GM23338 (cell line): Measurements from ENCODE around the gene HDAC9. TPM values are rescaled to one million over a fixed set of nuclear protein-coding genes. Genes with fewer than 3 reads are reported as not detected.

Experiments
- ATAC-seq: fragments of 200-7000 bp; cut with Tn5 transposase; 3 replicates; pipeline ENCODE4 v1.9.1; 2020
- DNase-seq: peaks from one replicate; pipeline ENCODE4 v3.0.0-alpha.2; 2015; ENCODE audit warnings: low spot score
- H2AFZ ChIP-seq: fragments of 200-600 bp; sonication (generic); 2 replicates; pipeline ENCODE4 v1.8.0; 2016; ENCODE audit warnings: antibody characterized with exemption, mild to moderate bottlenecking, moderate library complexity
- H3F3A ChIP-seq: fragments of 200-600 bp; sonication (generic); replicated peaks from 2 replicates; pipeline ENCODE4 v1.8.0; 2017; ENCODE audit warnings: antibody characterized with exemption, mixed run types, low read depth
- H3K27ac ChIP-seq: fragments of 200-600 bp; sonication (generic); 2 replicates; pipeline ENCODE4 v1.6.1; 2016; ENCODE audit warnings: low read depth
- H3K27me3 ChIP-seq: fragments of 200-600 bp; sonication (generic); 2 replicates; pipeline ENCODE4 v1.8.0; 2016; ENCODE audit warnings: mild to moderate bottlenecking, mixed run types, moderate library complexity; ENCODE audit not compliant: insufficient read depth
- H3K36me3 ChIP-seq: fragments of 200-600 bp; sonication (generic); 2 replicates; pipeline ENCODE4 v1.8.0; 2016; ENCODE audit warnings: mild to moderate bottlenecking; ENCODE audit not compliant: insufficient read depth
- H3K4me1 ChIP-seq: fragments of 200-600 bp; sonication (generic); 2 replicates; pipeline ENCODE4 v1.8.0; 2016; ENCODE audit warnings: mild to moderate bottlenecking, moderate library complexity; ENCODE audit not compliant: insufficient read depth
- H3K4me2 ChIP-seq: fragments of 200-600 bp; sonication (generic); 2 replicates; pipeline ENCODE4 v1.7.1; 2017; ENCODE audit warnings: mixed run types
- H3K4me3 ChIP-seq: fragments of 200-600 bp; sonication (generic); 2 replicates; pipeline ENCODE4 v1.6.1; 2016; ENCODE audit warnings: mixed run types
- H3K79me2 ChIP-seq: fragments of 200-600 bp; sonication (generic); replicated peaks from 2 replicates; pipeline ENCODE4 v1.8.0; 2017; ENCODE audit warnings: mild to moderate bottlenecking; ENCODE audit not compliant: insufficient read depth
- H3K9me2 ChIP-seq: fragments of 200-600 bp; sonication (generic); 2 replicates; pipeline ENCODE4 v1.8.0; 2017; ENCODE audit not compliant: insufficient read depth
- H4K20me1 ChIP-seq: fragments of 200-600 bp; sonication (generic); replicated peaks from 2 replicates; pipeline ENCODE4 v1.8.0; 2017; ENCODE audit warnings: mild to moderate bottlenecking; ENCODE audit not compliant: insufficient read depth
- H3K27ac Mint-ChIP-seq: 2 replicates; pipeline ENCODE4 v1.8.0; 2020; ENCODE audit warnings: inconsistent platforms, mild to moderate bottlenecking, moderate library complexity, mixed read lengths
- H3K27me3 Mint-ChIP-seq: 3 replicates; pipeline ENCODE4 v1.8.0; 2022; ENCODE audit warnings: low read depth, mild to moderate bottlenecking, moderate library complexity, mixed read lengths, inconsistent platforms; ENCODE audit not compliant: insufficient read depth, poor library complexity
- H3K36me3 Mint-ChIP-seq: 3 replicates; pipeline ENCODE4 v1.8.0; 2021; ENCODE audit warnings: low read depth, mild to moderate bottlenecking, inconsistent platforms, moderate library complexity, mixed read lengths
- H3K4me1 Mint-ChIP-seq: 3 replicates; pipeline ENCODE4 v1.8.0; 2020; ENCODE audit warnings: mild to moderate bottlenecking, inconsistent platforms, mixed read lengths
- H3K4me3 Mint-ChIP-seq: 3 replicates; pipeline ENCODE4 v1.8.0; 2021; ENCODE audit warnings: moderate library complexity, mild to moderate bottlenecking, inconsistent platforms, mixed read lengths
- H3K9me3 Mint-ChIP-seq: 3 replicates; pipeline ENCODE4 v1.8.0; 2020; ENCODE audit warnings: moderate library complexity, mild to moderate bottlenecking, inconsistent platforms, mixed read lengths
- CREB1 ChIP-seq: fragments of 250-450 bp; sonication (Bioruptor Pico); IDR thresholded peaks from 2 replicates; pipeline ENCODE4 v1.5.0; 2020; ENCODE audit warnings: low read depth, mild to moderate bottlenecking, moderate library complexity
- EZH2 ChIP-seq: fragments of 200-600 bp; sonication (generic); IDR thresholded peaks from one replicate; pipeline ENCODE4 v1.8.0; 2017; ENCODE audit warnings: antibody characterized with exemption, mild to moderate bottlenecking, low read depth; ENCODE audit not compliant: unreplicated experiment
- EZH2phosphoT487 ChIP-seq: fragments of 200-600 bp; sonication (generic); IDR thresholded peaks from one replicate; pipeline ENCODE4 v1.8.1; 2018; ENCODE audit warnings: antibody characterized with exemption; ENCODE audit not compliant: unreplicated experiment
- NANOG ChIP-seq: IDR thresholded peaks from 2 replicates; pipeline ENCODE4 v1.6.1; 2016; ENCODE audit warnings: antibody characterized with exemption, borderline replicate concordance
- POLR2AphosphoS5 ChIP-seq: IDR thresholded peaks from 2 replicates; pipeline ENCODE4 v1.6.1; 2016; ENCODE audit warnings: antibody characterized with exemption, low read depth
- STAT1 ChIP-seq: IDR thresholded peaks from one replicate; pipeline ENCODE4 v1.6.1; 2016; ENCODE audit warnings: antibody characterized with exemption; ENCODE audit not compliant: unreplicated experiment
- ZNF114 ChIP-seq: fragments of 250-450 bp; sonication (Bioruptor Pico); IDR thresholded peaks from 2 replicates; pipeline ENCODE4 v1.5.0; 2020; ENCODE audit warnings: mild to moderate bottlenecking, moderate library complexity
- ZNF331 ChIP-seq: fragments of 250-450 bp; sonication (Bioruptor Pico); IDR thresholded peaks from 2 replicates; pipeline ENCODE4 v1.5.0; 2020; ENCODE audit warnings: low read depth, mild to moderate bottlenecking, moderate library complexity
- polyA plus RNA-seq: library from polyadenylated mRNA; unstranded; fragments of >200 nt; fragmentation: Nextera tagmentation; extraction: Ambion mirVana; gene quantifications from 2 replicates; pipeline ENCODE4 v1.2.1, GENCODE V29; 2016
- total RNA-seq: library from RNA; depleted of rRNA; stranded (reverse); fragments of >200 nt; shearing (Covaris generic); gene quantifications from 2 replicates; pipeline ENCODE4 v1.2.3, GENCODE V29; 2014
- TF ChIP-seq, protein P1 (sequence below): IDR thresholded peaks from one replicate; pipeline ENCODE4 v1.6.1; 2018; ENCODE audit warnings: antibody characterized with exemption; ENCODE audit not compliant: unreplicated experiment
- TF ChIP-seq, protein P2 (sequence below), 2 experiments: fragments of 200-600 bp in 1 of 2; sonication (generic) in 1 of 2; conservative IDR thresholded peaks; 2 replicates each; pipeline versions ENCODE4 v1.5.1 to v1.6.1; 2016 to 2017; ENCODE audit warnings: antibody characterized with exemption in 2 of 2, low read depth in 2 of 2, mild to moderate bottlenecking in 2 of 2, moderate library complexity in 1 of 2
- TF ChIP-seq, protein P3 (sequence below): fragments of 250-450 bp; sonication (Bioruptor Pico); IDR thresholded peaks from 2 replicates; pipeline ENCODE4 v1.5.0; 2020; ENCODE audit warnings: mild to moderate bottlenecking, moderate library complexity

The HDAC9 gene
- total and polyA plus RNA-seq, 2 experiments from 2014 or later = 8.3 to 18.5 TPM

DNA sequence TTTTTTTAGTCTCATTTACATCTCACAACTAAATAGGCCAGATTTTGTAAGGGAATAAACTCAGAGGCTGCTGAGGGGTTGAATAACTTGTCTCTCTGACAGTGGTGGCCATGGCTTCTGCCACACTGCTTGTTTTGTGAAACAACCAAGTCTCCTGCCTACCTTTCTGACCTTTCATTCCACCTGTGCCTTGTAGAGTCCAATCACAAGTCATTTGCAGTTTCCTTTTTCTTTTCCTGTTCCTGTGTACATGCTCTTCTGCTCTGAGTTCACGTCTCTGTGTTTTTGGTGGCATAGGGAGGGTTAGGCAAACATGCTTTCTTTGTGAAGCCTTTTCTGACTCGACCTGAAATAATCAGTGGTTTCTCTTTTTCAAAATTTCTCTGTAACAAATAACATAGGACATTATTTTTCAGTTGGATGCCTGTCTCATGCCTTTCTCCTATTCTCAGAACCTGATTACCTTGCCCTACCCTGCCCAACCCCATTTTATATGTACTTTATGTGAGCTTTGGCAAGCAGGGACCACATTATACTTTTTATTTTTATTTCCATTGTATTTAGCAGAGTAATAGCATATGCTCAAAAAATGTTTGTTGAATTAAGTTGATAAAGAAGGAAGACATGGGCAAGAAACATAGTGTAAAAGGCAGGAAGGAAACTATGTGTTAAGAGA lies 81.7 kb downstream of the HDAC9 start (continued):
- TF ChIP-seq, protein P1, sequence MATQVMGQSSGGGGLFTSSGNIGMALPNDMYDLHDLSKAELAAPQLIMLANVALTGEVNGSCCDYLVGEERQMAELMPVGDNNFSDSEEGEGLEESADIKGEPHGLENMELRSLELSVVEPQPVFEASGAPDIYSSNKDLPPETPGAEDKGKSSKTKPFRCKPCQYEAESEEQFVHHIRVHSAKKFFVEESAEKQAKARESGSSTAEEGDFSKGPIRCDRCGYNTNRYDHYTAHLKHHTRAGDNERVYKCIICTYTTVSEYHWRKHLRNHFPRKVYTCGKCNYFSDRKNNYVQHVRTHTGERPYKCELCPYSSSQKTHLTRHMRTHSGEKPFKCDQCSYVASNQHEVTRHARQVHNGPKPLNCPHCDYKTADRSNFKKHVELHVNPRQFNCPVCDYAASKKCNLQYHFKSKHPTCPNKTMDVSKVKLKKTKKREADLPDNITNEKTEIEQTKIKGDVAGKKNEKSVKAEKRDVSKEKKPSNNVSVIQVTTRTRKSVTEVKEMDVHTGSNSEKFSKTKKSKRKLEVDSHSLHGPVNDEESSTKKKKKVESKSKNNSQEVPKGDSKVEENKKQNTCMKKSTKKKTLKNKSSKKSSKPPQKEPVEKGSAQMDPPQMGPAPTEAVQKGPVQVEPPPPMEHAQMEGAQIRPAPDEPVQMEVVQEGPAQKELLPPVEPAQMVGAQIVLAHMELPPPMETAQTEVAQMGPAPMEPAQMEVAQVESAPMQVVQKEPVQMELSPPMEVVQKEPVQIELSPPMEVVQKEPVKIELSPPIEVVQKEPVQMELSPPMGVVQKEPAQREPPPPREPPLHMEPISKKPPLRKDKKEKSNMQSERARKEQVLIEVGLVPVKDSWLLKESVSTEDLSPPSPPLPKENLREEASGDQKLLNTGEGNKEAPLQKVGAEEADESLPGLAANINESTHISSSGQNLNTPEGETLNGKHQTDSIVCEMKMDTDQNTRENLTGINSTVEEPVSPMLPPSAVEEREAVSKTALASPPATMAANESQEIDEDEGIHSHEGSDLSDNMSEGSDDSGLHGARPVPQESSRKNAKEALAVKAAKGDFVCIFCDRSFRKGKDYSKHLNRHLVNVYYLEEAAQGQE = no peak
- TF ChIP-seq ZNF114 (CRISPR knock-in tag) = no peak
- TF ChIP-seq CREB1 = no peak
- no peak for TF ChIP-seq STAT1
- TF ChIP-seq EZH2phosphoT487 = no peak
- no peak for TF ChIP-seq POLR2AphosphoS5
- TF ChIP-seq, protein P2, sequence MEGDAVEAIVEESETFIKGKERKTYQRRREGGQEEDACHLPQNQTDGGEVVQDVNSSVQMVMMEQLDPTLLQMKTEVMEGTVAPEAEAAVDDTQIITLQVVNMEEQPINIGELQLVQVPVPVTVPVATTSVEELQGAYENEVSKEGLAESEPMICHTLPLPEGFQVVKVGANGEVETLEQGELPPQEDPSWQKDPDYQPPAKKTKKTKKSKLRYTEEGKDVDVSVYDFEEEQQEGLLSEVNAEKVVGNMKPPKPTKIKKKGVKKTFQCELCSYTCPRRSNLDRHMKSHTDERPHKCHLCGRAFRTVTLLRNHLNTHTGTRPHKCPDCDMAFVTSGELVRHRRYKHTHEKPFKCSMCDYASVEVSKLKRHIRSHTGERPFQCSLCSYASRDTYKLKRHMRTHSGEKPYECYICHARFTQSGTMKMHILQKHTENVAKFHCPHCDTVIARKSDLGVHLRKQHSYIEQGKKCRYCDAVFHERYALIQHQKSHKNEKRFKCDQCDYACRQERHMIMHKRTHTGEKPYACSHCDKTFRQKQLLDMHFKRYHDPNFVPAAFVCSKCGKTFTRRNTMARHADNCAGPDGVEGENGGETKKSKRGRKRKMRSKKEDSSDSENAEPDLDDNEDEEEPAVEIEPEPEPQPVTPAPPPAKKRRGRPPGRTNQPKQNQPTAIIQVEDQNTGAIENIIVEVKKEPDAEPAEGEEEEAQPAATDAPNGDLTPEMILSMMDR (conservative IDR thresholded peaks at IDR 0.05; ENCODE audit: low read depth in 2 of 2) = no peak

DNA sequence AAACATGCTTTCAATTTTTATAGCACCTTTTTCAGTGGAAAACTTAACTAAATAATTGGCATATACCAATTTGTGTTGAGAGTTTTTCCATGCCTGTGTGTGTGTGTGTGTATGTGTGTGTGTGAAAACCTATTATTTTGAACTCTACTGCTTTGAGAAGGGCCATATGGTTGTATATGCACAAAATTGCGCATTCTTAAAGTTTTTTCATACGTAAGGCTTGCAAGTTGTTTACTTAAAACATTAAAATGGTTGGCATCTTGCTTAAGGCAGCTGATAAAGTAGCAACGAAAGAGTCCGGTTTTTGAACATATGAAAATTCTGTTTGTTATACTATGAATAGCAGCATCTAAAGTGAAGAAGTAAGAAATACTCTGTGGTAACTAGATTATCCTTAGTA lies 84.1 kb downstream of the HDAC9 start:
- Histone ChIP-seq H3K4me3 (no peak overlapping the region), H3F3A (no peaks in the 10 kb centered on the region), H3K79me2 (no peaks in the 10 kb centered on the region), H3K4me2 (no peak overlapping the region), H2AFZ (no peak overlapping the region), H3K36me3 (no peaks in the 10 kb centered on the region), H4K20me1 (no peaks in the 10 kb centered on the region), H3K4me1 (no peaks in the 10 kb centered on the region), H3K9me2 (no peaks in the 10 kb centered on the region), H3K27me3 (no peaks in the 10 kb centered on the region), H3K27ac (no peak overlapping the region)
- ATAC-seq (no peak), DNase-seq (no peak)
- Mint-ChIP-seq H3K4me1 (peaks cover 26% of the 10 kb centered on the region), H3K4me3 (no peak overlapping the region), H3K9me3 (no peaks in the 10 kb centered on the region), H3K27me3 (no peaks in the 10 kb centered on the region), H3K27ac (no peak overlapping the region; the same call in 1 of the 2 replicates), H3K36me3 (no peaks in the 10 kb centered on the region)
- TF ChIP-seq EZH2phosphoT487 = no peak
- TF ChIP-seq, protein P3, sequence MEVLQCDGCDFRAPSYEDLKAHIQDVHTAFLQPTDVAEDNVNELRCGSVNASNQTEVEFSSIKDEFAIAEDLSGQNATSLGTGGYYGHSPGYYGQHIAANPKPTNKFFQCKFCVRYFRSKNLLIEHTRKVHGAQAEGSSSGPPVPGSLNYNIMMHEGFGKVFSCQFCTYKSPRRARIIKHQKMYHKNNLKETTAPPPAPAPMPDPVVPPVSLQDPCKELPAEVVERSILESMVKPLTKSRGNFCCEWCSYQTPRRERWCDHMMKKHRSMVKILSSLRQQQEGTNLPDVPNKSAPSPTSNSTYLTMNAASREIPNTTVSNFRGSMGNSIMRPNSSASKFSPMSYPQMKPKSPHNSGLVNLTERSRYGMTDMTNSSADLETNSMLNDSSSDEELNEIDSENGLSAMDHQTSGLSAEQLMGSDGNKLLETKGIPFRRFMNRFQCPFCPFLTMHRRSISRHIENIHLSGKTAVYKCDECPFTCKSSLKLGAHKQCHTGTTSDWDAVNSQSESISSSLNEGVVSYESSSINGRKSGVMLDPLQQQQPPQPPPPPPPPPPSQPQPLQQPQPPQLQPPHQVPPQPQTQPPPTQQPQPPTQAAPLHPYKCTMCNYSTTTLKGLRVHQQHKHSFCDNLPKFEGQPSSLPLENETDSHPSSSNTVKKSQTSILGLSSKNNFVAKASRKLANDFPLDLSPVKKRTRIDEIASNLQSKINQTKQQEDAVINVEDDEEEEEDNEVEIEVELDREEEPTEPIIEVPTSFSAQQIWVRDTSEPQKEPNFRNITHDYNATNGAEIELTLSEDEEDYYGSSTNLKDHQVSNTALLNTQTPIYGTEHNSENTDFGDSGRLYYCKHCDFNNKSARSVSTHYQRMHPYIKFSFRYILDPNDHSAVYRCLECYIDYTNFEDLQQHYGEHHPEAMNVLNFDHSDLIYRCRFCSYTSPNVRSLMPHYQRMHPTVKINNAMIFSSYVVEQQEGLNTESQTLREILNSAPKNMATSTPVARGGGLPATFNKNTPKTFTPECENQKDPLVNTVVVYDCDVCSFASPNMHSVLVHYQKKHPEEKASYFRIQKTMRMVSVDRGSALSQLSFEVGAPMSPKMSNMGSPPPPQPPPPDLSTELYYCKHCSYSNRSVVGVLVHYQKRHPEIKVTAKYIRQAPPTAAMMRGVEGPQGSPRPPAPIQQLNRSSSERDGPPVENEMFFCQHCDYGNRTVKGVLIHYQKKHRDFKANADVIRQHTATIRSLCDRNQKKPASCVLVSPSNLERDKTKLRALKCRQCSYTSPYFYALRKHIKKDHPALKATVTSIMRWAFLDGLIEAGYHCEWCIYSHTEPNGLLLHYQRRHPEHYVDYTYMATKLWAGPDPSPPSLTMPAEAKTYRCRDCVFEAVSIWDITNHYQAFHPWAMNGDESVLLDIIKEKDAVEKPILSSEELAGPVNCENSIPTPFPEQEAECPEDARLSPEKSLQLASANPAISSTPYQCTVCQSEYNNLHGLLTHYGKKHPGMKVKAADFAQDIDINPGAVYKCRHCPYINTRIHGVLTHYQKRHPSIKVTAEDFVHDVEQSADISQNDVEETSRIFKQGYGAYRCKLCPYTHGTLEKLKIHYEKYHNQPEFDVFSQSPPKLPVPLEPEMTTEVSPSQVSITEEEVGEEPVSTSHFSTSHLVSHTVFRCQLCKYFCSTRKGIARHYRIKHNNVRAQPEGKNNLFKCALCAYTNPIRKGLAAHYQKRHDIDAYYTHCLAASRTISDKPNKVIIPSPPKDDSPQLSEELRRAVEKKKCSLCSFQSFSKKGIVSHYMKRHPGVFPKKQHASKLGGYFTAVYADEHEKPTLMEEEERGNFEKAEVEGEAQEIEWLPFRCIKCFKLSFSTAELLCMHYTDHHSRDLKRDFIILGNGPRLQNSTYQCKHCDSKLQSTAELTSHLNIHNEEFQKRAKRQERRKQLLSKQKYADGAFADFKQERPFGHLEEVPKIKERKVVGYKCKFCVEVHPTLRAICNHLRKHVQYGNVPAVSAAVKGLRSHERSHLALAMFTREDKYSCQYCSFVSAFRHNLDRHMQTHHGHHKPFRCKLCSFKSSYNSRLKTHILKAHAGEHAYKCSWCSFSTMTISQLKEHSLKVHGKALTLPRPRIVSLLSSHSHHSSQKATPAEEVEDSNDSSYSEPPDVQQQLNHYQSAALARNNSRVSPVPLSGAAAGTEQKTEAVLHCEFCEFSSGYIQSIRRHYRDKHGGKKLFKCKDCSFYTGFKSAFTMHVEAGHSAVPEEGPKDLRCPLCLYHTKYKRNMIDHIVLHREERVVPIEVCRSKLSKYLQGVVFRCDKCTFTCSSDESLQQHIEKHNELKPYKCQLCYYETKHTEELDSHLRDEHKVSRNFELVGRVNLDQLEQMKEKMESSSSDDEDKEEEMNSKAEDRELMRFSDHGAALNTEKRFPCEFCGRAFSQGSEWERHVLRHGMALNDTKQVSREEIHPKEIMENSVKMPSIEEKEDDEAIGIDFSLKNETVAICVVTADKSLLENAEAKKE (CRISPR knock-in tag) = no peak
- TF ChIP-seq, protein P2 (conservative IDR thresholded peaks at IDR 0.05; ENCODE audit: low read depth in 2 of 2) = no peak
- TF ChIP-seq EZH2 = no peak
- no peak for TF ChIP-seq ZNF331 (CRISPR knock-in tag)
- TF ChIP-seq NANOG = no peak
